HepG2 (cell line): Measurements from ENCODE around the gene KLHL40. TPM values are rescaled to one million over a fixed set of nuclear protein-coding genes. Genes with fewer than 3 reads are reported as not detected.
A peak's percentile ranks its signal among the peaks of the same experiment; 100 is the strongest.

Source experiments
- ATAC-seq: fragments of 200-7000 bp; cut with Tn5 transposase; 3 replicates; pipeline ENCODE4 v1.9.1; 2020; ENCODE audit warnings: mild to moderate bottlenecking, moderate library complexity
- BruUV-seq: library from RNA; stranded (reverse); fragments of 400-500 nt; replicated peaks from 2 replicates; lab custom pipeline; 2021; lab: Mats Ljungman, UMichigan
- CTCF ChIA-PET: fragments of 300-600 bp; formaldehyde crosslinking; extraction: SDS; loops from one replicate; lab custom pipeline; 2021; ENCODE audit warnings: low total read pairs, inconsistent platforms, low intra/inter-chr PET ratio; lab: Yijun Ruan, JAX
- POLR2A ChIA-PET: fragments of 350-600 bp; sonication (Branson Sonifier 250); formaldehyde crosslinking; loops from one replicate; lab custom pipeline; 2020; ENCODE audit warnings: antibody characterized with exemption, inconsistent platforms; lab: Yijun Ruan, JAX
- DNase-seq: peaks from one replicate; pipeline ENCODE4 v3.0.0-alpha.2; 2015; ENCODE audit warnings: low spot score
- FAIRE-seq: peaks from 3 replicates; lab custom pipeline; 2011; peaks lifted over from hg19 to GRCh38; lab: Jason Lieb, UNC
- H2AFZ ChIP-seq: one replicate; pipeline ENCODE4 v1.6.1; 2011; ENCODE audit warnings: low read length, inconsistent platforms
- H3K27ac ChIP-seq: fragments of 300-600 bp; 3 replicates; pipeline ENCODE4 v1.8.0; 2011; ENCODE audit warnings: mixed run types, mild to moderate bottlenecking, mixed read lengths, low read length, inconsistent platforms; ENCODE audit not compliant: insufficient read depth; ENCODE audit errors: extremely low read length
- H3K27me3 ChIP-seq, 2 experiments: fragments of 200-600 bp in 1 of 2; 2 replicates in 1 of 2; 3 replicates in 1 of 2; pipeline versions ENCODE4 v1.6.0 to v1.8.0; 2011; ENCODE audit warnings: low read length in 2 of 2, mild to moderate bottlenecking in 2 of 2, moderate library complexity in 2 of 2, inconsistent platforms in 1 of 2; ENCODE audit not compliant: insufficient read depth in 2 of 2, control insufficient read depth in 1 of 2
- H3K36me3 ChIP-seq, 2 experiments: fragments of 200-600 bp in 1 of 2; replicated peaks in 1 of 2; 2 replicates in 1 of 2; 3 replicates in 1 of 2; pipeline versions ENCODE4 v1.5.1 to v1.8.0; 2011; ENCODE audit warnings: low read length in 2 of 2, inconsistent platforms in 1 of 2; ENCODE audit not compliant: insufficient read depth in 2 of 2, control insufficient read depth in 1 of 2
- H3K4me1 ChIP-seq: 2 replicates; pipeline ENCODE4 v1.5.1; 2012; ENCODE audit warnings: low read length, inconsistent platforms; ENCODE audit not compliant: insufficient read depth
- H3K4me2 ChIP-seq: 2 replicates; pipeline ENCODE4 v1.6.0; 2011; ENCODE audit warnings: low read depth, low read length, inconsistent platforms
- H3K4me3 ChIP-seq, 3 experiments: fragments of 200-600 bp in 1 of 3; sonication (generic), shearing (Covaris generic) in 1 of 3; replicated peaks in 1 of 3; 2 replicates each; pipeline ENCODE4 v1.5.1; 2011 to 2016; ENCODE audit warnings: low read length in 3 of 3, inconsistent platforms in 2 of 3, low read depth in 2 of 3, mild to moderate bottlenecking in 2 of 3, control low read depth in 1 of 3, mixed read lengths in 1 of 3; ENCODE audit not compliant: insufficient read depth in 1 of 3
- H3K79me2 ChIP-seq: one replicate; pipeline ENCODE4 v1.6.1; 2011; ENCODE audit warnings: low read length, inconsistent platforms; ENCODE audit not compliant: insufficient read depth
- H3K9ac ChIP-seq: 2 replicates; pipeline ENCODE4 v1.6.0; 2011; ENCODE audit warnings: mild to moderate bottlenecking, low read depth, low read length, inconsistent platforms; ENCODE audit not compliant: insufficient read depth
- H3K9me3 ChIP-seq: 2 replicates; pipeline ENCODE4 v1.5.1; 2012; ENCODE audit warnings: mild to moderate bottlenecking, low read length
- H4K20me1 ChIP-seq: 2 replicates; pipeline ENCODE4 v1.6.0; 2011; ENCODE audit warnings: inconsistent platforms, mild to moderate bottlenecking, low read length, moderate library complexity; ENCODE audit not compliant: insufficient read depth
- ARNT2 ChIP-seq: sonication (generic); formaldehyde crosslinking; IDR thresholded peaks from 2 replicates; pipeline ENCODE4 v1.8.0; 2022; ENCODE audit warnings: mild to moderate bottlenecking, low read depth, missing genetic modification reagents, moderate library complexity
- ELF1 ChIP-seq: sonication (generic); formaldehyde crosslinking; IDR thresholded peaks from 2 replicates; pipeline ENCODE4 v1.4.0; 2020; ENCODE audit warnings: missing genetic modification reagents
- ELF3 ChIP-seq: IDR thresholded peaks from 2 replicates; pipeline ENCODE4 v1.6.1; 2016; ENCODE audit warnings: missing genetic modification reagents, missing compliant biosample characterization
- ETV5 ChIP-seq: IDR thresholded peaks from 2 replicates; pipeline ENCODE4 v1.6.1; 2018; ENCODE audit warnings: missing biosample characterization, missing genetic modification reagents, inconsistent platforms, borderline replicate concordance
- FOSL2 ChIP-seq: sonication (generic); formaldehyde crosslinking; IDR thresholded peaks from 2 replicates; pipeline ENCODE4 v1.4.0; 2020; ENCODE audit warnings: missing genetic modification reagents
- HDAC1 ChIP-seq: sonication (generic); formaldehyde crosslinking; IDR thresholded peaks from 2 replicates; pipeline ENCODE4 v1.5.1; 2020; ENCODE audit warnings: mild to moderate bottlenecking, missing genetic modification reagents
- HIVEP1 ChIP-seq: sonication (generic); formaldehyde crosslinking; IDR thresholded peaks from 2 replicates; pipeline ENCODE4 v1.4.0; 2020; ENCODE audit warnings: mild to moderate bottlenecking, missing genetic modification reagents
- HMGXB4 ChIP-seq, 2 experiments: sonication (generic) in 1 of 2; formaldehyde crosslinking in 1 of 2; IDR thresholded peaks; 2 replicates each; pipeline versions ENCODE4 v1.4.0 to v1.6.1; 2018 to 2020; ENCODE audit warnings: missing genetic modification reagents in 2 of 2, borderline replicate concordance in 1 of 2, low read depth in 1 of 2, mild to moderate bottlenecking in 1 of 2, missing biosample characterization in 1 of 2
- HNRNPUL1 ChIP-seq: fragments of 200-400 bp; formaldehyde crosslinking; IDR thresholded peaks from 2 replicates; pipeline ENCODE4 v1.6.1; 2017; ENCODE audit warnings: low read depth, mild to moderate bottlenecking, low read length, moderate library complexity
- KDM5B ChIP-seq: sonication (generic); formaldehyde crosslinking; IDR thresholded peaks from 2 replicates; pipeline ENCODE4 v1.4.0; 2020; ENCODE audit warnings: missing genetic modification reagents, mild to moderate bottlenecking, borderline replicate concordance
- MIER3 ChIP-seq: IDR thresholded peaks from 2 replicates; pipeline ENCODE4 v1.6.1; 2016; ENCODE audit warnings: missing compliant biosample characterization, borderline replicate concordance
- POLR2G ChIP-seq: fragments of 200-400 bp; formaldehyde crosslinking; IDR thresholded peaks from 2 replicates; pipeline ENCODE4 v1.6.1; 2018; ENCODE audit warnings: mild to moderate bottlenecking, low read depth, low read length, moderate library complexity
- RARA ChIP-seq: IDR thresholded peaks from 2 replicates; pipeline ENCODE4 v1.6.1; 2016; ENCODE audit warnings: missing genetic modification reagents, missing compliant biosample characterization
- SAP130 ChIP-seq: IDR thresholded peaks from 2 replicates; pipeline ENCODE4 v1.6.1; 2016; ENCODE audit warnings: low read depth
- SOX6 ChIP-seq, 2 experiments: fragments of 450-650 bp in 1 of 2; sonication (generic) in 1 of 2; formaldehyde crosslinking in 1 of 2; IDR thresholded peaks; 2 replicates each; pipeline versions ENCODE4 v1.4.0 to v1.6.1; 2017 to 2020; ENCODE audit warnings: antibody characterized with exemption in 1 of 2, mild to moderate bottlenecking in 1 of 2, missing genetic modification reagents in 1 of 2
- TIGD3 ChIP-seq: sonication (generic); formaldehyde crosslinking; IDR thresholded peaks from 2 replicates; pipeline ENCODE4 v1.5.1; 2020; ENCODE audit warnings: mild to moderate bottlenecking, missing genetic modification reagents, borderline replicate concordance
- ZFY ChIP-seq: sonication (generic); formaldehyde crosslinking; IDR thresholded peaks from 2 replicates; pipeline ENCODE4 v1.4.0; 2020; ENCODE audit warnings: missing genetic modification reagents
- ZMYM3 ChIP-seq: sonication (generic); formaldehyde crosslinking; IDR thresholded peaks from 2 replicates; pipeline ENCODE4 v1.5.1; 2020; ENCODE audit warnings: mild to moderate bottlenecking, missing genetic modification reagents
- ZNF230 ChIP-seq: sonication (generic); formaldehyde crosslinking; IDR thresholded peaks from 2 replicates; pipeline ENCODE4 v1.4.0; 2020; ENCODE audit warnings: mild to moderate bottlenecking, missing genetic modification reagents
- ZNF598 ChIP-seq: sonication (generic); formaldehyde crosslinking; IDR thresholded peaks from 2 replicates; pipeline ENCODE4 v1.5.1; 2020; ENCODE audit warnings: mild to moderate bottlenecking, missing genetic modification reagents, borderline replicate concordance
- ZNF629 ChIP-seq: sonication (generic); formaldehyde crosslinking; conservative IDR thresholded peaks from 2 replicates; pipeline ENCODE4 v1.5.0; 2020; ENCODE audit warnings: missing genetic modification reagents
- WGBS: methylation state at CpG from one replicate; pipeline ENCODE4 v1.1.6; 2017; ENCODE audit warnings: low lambda C conversion rate; 5-methylcytosine and 5-hydroxymethylcytosine counted together
- in situ Hi-C: cut with HindIII; loops from 2 replicates; pipeline ENCODE4 v1.10.0; 2017; ENCODE audit warnings: low pct_unique_long_range_greater_than_20kb; ENCODE audit not compliant: extremely low pct_ligation_motif_present
- intact Hi-C: fragments of 100-400 bp; cut with micrococcal nuclease; formaldehyde crosslinking; loops from one replicate; pipeline ENCODE4 v1.10.0; 2022; ENCODE audit not compliant: unreplicated experiment
- polyA plus RNA-seq, 8 experiments: library from polyadenylated mRNA; depleted of rRNA in 3 of 8; stranded (reverse) in 7 of 8; unstranded in 1 of 8; fragments of >200 nt; fragmentation: Illumina TruSeq in 4 of 8; extraction: Trizol in 4 of 8; gene quantifications; 2 replicates each; pipeline versions ENCODE4 v1.2.1 to v1.2.3, GENCODE V29; 2011 to 2016; ENCODE audit warnings: low read depth in 4 of 8, missing spikeins in 1 of 8, mixed read lengths in 1 of 8; ENCODE audit not compliant: insufficient read depth in 1 of 8
- total RNA-seq, 5 experiments: library from RNA; depleted of rRNA; stranded (reverse); fragments of >200 nt; fragmentation: Illumina TruSeq; extraction: Trizol; gene quantifications; 2 replicates each; pipeline ENCODE4 v1.2.3, GENCODE V29; 2016; ENCODE audit warnings: low read depth in 1 of 5

Gene KLHL40
- total and polyA plus RNA-seq, 2 of the 13 experiments (the other 11 are each of a cell fraction or from before 2014, with no cell fraction given), result not detected

- Histone ChIP-seq H3K27me3 (no peaks in the 10 kb centered on the region), H3K79me2 (peaks cover 7% of the 10 kb centered on the region), H3K4me1 (peaks cover 57% of the 10 kb centered on the region), H3K27ac (no peak overlapping the region), H3K4me2 (peak overlapping the region; percentile 90), H3K4me3 (peak overlapping the region; percentile 71 to 89 (median 83); a peak in 5 of 6 replicates), H3K9ac (peak overlapping the region; percentile 80)
- intact Hi-C loops, result loop anchor here (5.0 kb wide), 3 partner anchors 80 to 180 kb away; no protein-coding TSS in a partner anchor
- CTCF ChIA-PET, result no interaction called here
- FAIRE-seq (no peak), DNase-seq (peak; percentile 29)
- POLR2A ChIA-PET, result interaction anchor here (1.2 to 1.7 kb wide), 4 partner anchors 39 to 103 kb away, joined by 4 to 8 read pairs (median 4); partner anchors contain the start of genes NKTR and SS18L2
- 0 out of 2 replicates have a peak, but pooled peaks have one; percentile 59 for TF ChIP-seq ZNF598 (CRISPR knock-in tag)
- TF ChIP-seq POLR2G, result peak; percentile 54
- TF ChIP-seq RARA (CRISPR knock-in tag), result peak; percentile 16; the same call in 1 of the 2 replicates
- TF ChIP-seq ZFY, result 0 out of 2 replicates have a peak, but pooled peaks have one; percentile 4
- TF ChIP-seq ZNF230 (CRISPR knock-in tag), result no peak
- no peak for TF ChIP-seq SOX6 (IDR thresholded peaks at IDR 0.05)
- TF ChIP-seq SOX6 (CRISPR knock-in tag; IDR thresholded peaks at IDR 0.05), result 0 out of 2 replicates have a peak, but pooled peaks have one; percentile 17
- TF ChIP-seq HNRNPUL1, result no peak
- peak in 1 of 2 experiments; percentile 37; a peak in 1 of 4 replicates for TF ChIP-seq HMGXB4 (CRISPR knock-in tag; IDR thresholded peaks at IDR 0.05; ENCODE audit: borderline replicate concordance in 1 of 2, low read depth in 1 of 2)
- no peak for TF ChIP-seq TIGD3 (CRISPR knock-in tag)
- TF ChIP-seq HDAC1 (CRISPR knock-in tag), result peak; percentile 51; the same call in 1 of the 2 replicates
- TF ChIP-seq FOSL2 (CRISPR knock-in tag), result peak; percentile 48; the same call in 1 of the 2 replicates
- peak; percentile 51 for TF ChIP-seq SAP130
- TF ChIP-seq MIER3, result no peak
- peak; percentile 46; the same call in 1 of the 2 replicates for TF ChIP-seq ELF1
- TF ChIP-seq ZMYM3 (CRISPR knock-in tag), result 0 out of 2 replicates have a peak, but pooled peaks have one; percentile 21
- TF ChIP-seq KDM5B (CRISPR knock-in tag), result peak; percentile 16; the same call in 1 of the 2 replicates
- peak; percentile 82 for TF ChIP-seq ELF3 (CRISPR knock-in tag)
- peak; percentile 14; the same call in 1 of the 2 replicates for TF ChIP-seq ETV5 (CRISPR knock-in tag)
- TF ChIP-seq ZNF629, result peak; percentile 77
- TF ChIP-seq ARNT2 (CRISPR knock-in tag), result no peak
- TF ChIP-seq HIVEP1 (CRISPR knock-in tag), result 0 out of 2 replicates have a peak, but pooled peaks have one; percentile 34
- TF ChIP-seq, all 625 proteins: peak for 16
- no peaks in the 10 kb centered on the region for H4K20me1 ChIP-seq
- in situ Hi-C loops, result loop anchor here (5.0 kb wide), 1 partner anchor 95 kb away; no protein-coding TSS in a partner anchor
- TSS peak; percentile 43 for BruUV-seq
- H3K36me3 ChIP-seq, result no peaks in the 10 kb centered on the region; a peak in 1 of 5 replicates
- no peaks in the 10 kb centered on the region for H3K9me3 ChIP-seq
- 42% methylated on average over 2 of the region's 7 CpGs for WGBS
- no peak overlapping the region for H2AFZ ChIP-seq
- peak; percentile 32 for ATAC-seq
Measured at GRCh38 chr3:42652611-42653302, 32.6 kb upstream of the KLHL40 start.
